HCT116 (cell line): ENCODE measurements around the gene RNU2-63P. TPM values are rescaled to one million over a fixed set of nuclear protein-coding genes. Genes with fewer than 3 reads are reported as not detected.
A peak's percentile ranks its signal among the peaks of the same experiment; 100 is the strongest.

ENCODE experiments used
- ATAC-seq: fragments of 200-7000 bp; cut with Tn5 transposase; 2 replicates; pipeline ENCODE4 v1.9.1; 2020; ENCODE audit warnings: mild to moderate bottlenecking, moderate library complexity
- BruUV-seq: library from RNA; stranded (reverse); fragments of 400-500 nt; replicated peaks from 2 replicates; lab custom pipeline; 2021; lab: Mats Ljungman, UMichigan
- CTCF ChIA-PET: fragments of 300-600 bp; sonication (Branson Sonifier 250); formaldehyde crosslinking; loops from one replicate; lab custom pipeline; 2021; ENCODE audit warnings: antibody characterized with exemption; lab: Charles Lee
- POLR2A ChIA-PET: fragments of 300-600, 350-600 bp; sonication (Branson Sonifier 250); formaldehyde crosslinking; loops from one replicate; lab custom pipeline; 2021; ENCODE audit warnings: antibody characterized with exemption; lab: Charles Lee
- RAD21 ChIA-PET, 2 experiments: fragments of 300-600 bp; sonication (Branson Sonifier 250); formaldehyde crosslinking; loops; one replicate each; lab custom pipeline; 2023; ENCODE audit warnings: low total read pairs in 2 of 2; ENCODE audit not compliant: uncharacterized antibody in 2 of 2, unreplicated experiment in 2 of 2, low non-redundant PET in 1 of 2; lab: Charles Lee
- DNase-seq: peaks from one replicate; pipeline ENCODE4 v3.0.0-alpha.2; 2010; ENCODE audit warnings: low read depth, low spot score
- H2AFZ ChIP-seq: fragments of 200-600 bp; shearing (Covaris generic), sonication (generic); 2 replicates; pipeline ENCODE4 v1.6.1; 2017; ENCODE audit warnings: low read depth, mixed run types, mixed read lengths, antibody characterized with exemption, low read length; ENCODE audit not compliant: poor library complexity, severe bottlenecking
- H3K27ac ChIP-seq: 2 replicates; pipeline ENCODE4 v1.5.1; 2012; ENCODE audit warnings: low read depth, low read length
- H3K27me3 ChIP-seq: fragments of 200-600 bp; sonication (generic); 2 replicates; pipeline ENCODE4 v1.6.1; 2016; ENCODE audit warnings: mixed run types, low read length, mixed read lengths; ENCODE audit not compliant: insufficient read depth
- H3K36me3 ChIP-seq, 2 experiments: fragments of 200-500 bp in 1 of 2; fragments of 200-600 bp in 1 of 2; sonication (Bioruptor generic) in 1 of 2; sonication (generic) in 1 of 2; 2 replicates each; pipeline versions ENCODE4 v1.5.1 to v1.6.1; 2014 to 2016; ENCODE audit warnings: low read length in 2 of 2, inconsistent platforms in 1 of 2, mixed read lengths in 1 of 2, mixed run types in 1 of 2; ENCODE audit not compliant: insufficient read depth in 2 of 2, control insufficient read depth in 1 of 2
- H3K4me1 ChIP-seq, 2 experiments: fragments of 200-600 bp in 1 of 2; sonication (generic) in 1 of 2; 2 replicates each; pipeline versions ENCODE4 v1.5.1 to v1.6.1; 2012 to 2017; ENCODE audit warnings: low read length in 2 of 2, inconsistent platforms in 1 of 2, mild to moderate bottlenecking in 1 of 2, mixed read lengths in 1 of 2, mixed run types in 1 of 2, moderate library complexity in 1 of 2; ENCODE audit not compliant: insufficient read depth in 2 of 2, control insufficient read depth in 1 of 2
- H3K4me2 ChIP-seq: fragments of 200-600 bp; sonication (generic); 2 replicates; pipeline ENCODE4 v1.6.1; 2017; ENCODE audit warnings: mixed run types, low read length, mixed read lengths
- H3K4me3 ChIP-seq, 2 experiments: fragments of 200-600 bp in 1 of 2; sonication (generic) in 1 of 2; replicated peaks in 1 of 2; 2 replicates each; pipeline ENCODE4 v1.5.1; 2011 to 2016; ENCODE audit warnings: low read length in 2 of 2, control low read depth in 1 of 2, low read depth in 1 of 2, mild to moderate bottlenecking in 1 of 2, mixed read lengths in 1 of 2, mixed run types in 1 of 2
- H3K79me2 ChIP-seq: fragments of 200-600 bp; sonication (generic); 2 replicates; pipeline ENCODE4 v1.6.1; 2017; ENCODE audit warnings: mild to moderate bottlenecking, mixed run types, low read length, moderate library complexity, mixed read lengths; ENCODE audit not compliant: insufficient read depth
- H3K9ac ChIP-seq: fragments of 200-600 bp; sonication (generic); 2 replicates; pipeline ENCODE4 v1.6.1; 2016; ENCODE audit warnings: low read length, mixed read lengths
- H3K9me2 ChIP-seq: fragments of 200-600 bp; sonication (generic), shearing (Covaris generic); 2 replicates; pipeline ENCODE4 v1.6.1; 2017; ENCODE audit warnings: mixed run types, mild to moderate bottlenecking, moderate library complexity; ENCODE audit not compliant: insufficient read depth
- H3K9me3 ChIP-seq, 2 experiments: fragments of 200-500 bp in 1 of 2; fragments of 200-600 bp in 1 of 2; sonication (Bioruptor generic) in 1 of 2; sonication (generic) in 1 of 2; 2 replicates each; pipeline ENCODE4 v1.6.1; 2014 to 2017; ENCODE audit warnings: low read length in 2 of 2, mixed read lengths in 2 of 2, inconsistent platforms in 1 of 2, low read depth in 1 of 2, mild to moderate bottlenecking in 1 of 2, mixed run types in 1 of 2, moderate library complexity in 1 of 2; ENCODE audit not compliant: control insufficient read depth in 1 of 2, insufficient read depth in 1 of 2
- H4K20me1 ChIP-seq: fragments of 200-600 bp; sonication (generic), shearing (Covaris generic); 2 replicates; pipeline ENCODE4 v1.6.1; 2017; ENCODE audit warnings: mixed run types, mild to moderate bottlenecking, moderate library complexity; ENCODE audit not compliant: insufficient read depth
- EGR1 ChIP-seq: IDR thresholded peaks from 2 replicates; pipeline ENCODE4 v1.6.1; 2012; ENCODE audit warnings: low read depth
- ELF1 ChIP-seq: IDR thresholded peaks from 2 replicates; pipeline ENCODE4 v1.6.1; 2012; ENCODE audit warnings: low read depth, borderline replicate concordance
- JUND ChIP-seq: IDR thresholded peaks from 2 replicates; pipeline ENCODE4 v1.6.1; 2012
- POLR2A ChIP-seq: IDR thresholded peaks from 2 replicates; pipeline ENCODE4 v1.7.0; 2011; ENCODE audit warnings: borderline replicate concordance; ENCODE audit not compliant: insufficient read depth, insufficient read length; ENCODE audit errors: extremely low read depth
- POLR2AphosphoS5 ChIP-seq: IDR thresholded peaks from 2 replicates; pipeline ENCODE4 v1.6.1; 2011; ENCODE audit warnings: mild to moderate bottlenecking, low read depth, low read length, moderate library complexity
- SIN3A ChIP-seq: IDR thresholded peaks from 2 replicates; pipeline ENCODE4 v1.6.1; 2012; ENCODE audit warnings: low read depth
- TCF7L2 ChIP-seq: IDR thresholded peaks from 2 replicates; pipeline ENCODE4 v1.7.0; 2011; ENCODE audit warnings: borderline replicate concordance, inconsistent platforms; ENCODE audit not compliant: insufficient read depth, insufficient read length; ENCODE audit errors: extremely low read depth
- YY1 ChIP-seq: IDR thresholded peaks from 2 replicates; pipeline ENCODE4 v1.6.1; 2011; ENCODE audit warnings: low read length, low read depth, moderate library complexity, mild to moderate bottlenecking; ENCODE audit not compliant: insufficient replicate concordance; ENCODE audit errors: extremely low read depth
- ZFX ChIP-seq: fragments of 450-650 bp; IDR thresholded peaks from 2 replicates; pipeline ENCODE4 v1.6.1; 2017
- intact Hi-C: fragments of 100-400 bp; cut with micrococcal nuclease; formaldehyde crosslinking; loops from 2 replicates; pipeline ENCODE4 v1.10.0; 2022
- total RNA-seq: library from RNA; stranded (reverse); gene quantifications from one replicate; pipeline ENCODE4 v1.2.1, GENCODE V29; 2021; ENCODE audit not compliant: unreplicated experiment
- TF ChIP-seq, protein P1 (sequence below): IDR thresholded peaks from 2 replicates; pipeline ENCODE4 v1.6.1; 2011; ENCODE audit warnings: mild to moderate bottlenecking, low read length, moderate library complexity; ENCODE audit not compliant: insufficient replicate concordance; ENCODE audit errors: extremely low read depth
- TF ChIP-seq, protein P2 (sequence below): IDR thresholded peaks from 2 replicates; pipeline ENCODE4 v1.6.1; 2012

Gene RNU2-63P
- total RNA-seq, 1 experiment from 2014 or later: 7.4 TPM

DNA sequence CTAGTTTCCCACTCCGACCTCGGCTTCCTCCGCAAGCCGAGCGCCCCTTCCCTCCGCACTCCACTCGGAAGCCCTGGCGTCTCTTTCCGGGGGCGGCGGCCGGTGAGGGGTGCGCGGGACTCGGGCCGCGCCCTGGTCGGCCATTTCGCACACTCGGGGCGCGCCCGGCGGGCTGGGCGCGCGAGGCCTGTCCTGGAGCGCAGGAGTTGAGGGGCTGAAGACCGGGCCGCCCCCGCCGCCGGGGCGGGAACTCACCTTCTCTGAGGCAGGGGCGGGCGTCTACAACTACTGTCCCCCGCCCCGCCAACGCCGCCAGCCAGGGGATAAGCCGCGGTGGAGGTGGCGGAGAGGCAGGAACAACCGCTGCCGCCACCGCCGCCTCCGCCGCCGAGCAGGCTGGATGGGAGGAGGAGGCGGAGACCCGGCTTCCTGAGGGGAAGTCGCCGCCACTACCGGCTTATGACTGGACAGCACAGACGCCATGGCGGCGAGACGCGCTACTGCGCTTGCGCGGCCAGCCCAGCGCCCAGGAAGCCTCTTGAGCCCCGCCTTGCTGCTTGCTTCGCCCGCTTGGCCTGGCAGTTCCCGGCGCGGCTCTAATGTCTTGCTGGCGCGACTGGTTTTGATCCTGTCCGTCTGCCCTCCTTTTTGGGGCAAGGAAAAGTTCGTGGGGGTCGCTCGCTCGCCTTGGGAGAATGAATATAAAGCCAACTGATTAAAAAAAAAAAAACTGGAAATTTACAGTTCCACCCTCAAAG, 39.2 kb upstream of the RNU2-63P start, which contains the start of gene KRCC1:
Gene KRCC1 (minus strand): TSS at position 413 of the 758 bp plus-strand sequence. CDS start 27,220 bp downstream, outside the sequence.
- Histone ChIP-seq H3K9ac (peak within 1 kb of the TSS; percentile 91), H2AFZ (no peak within 1 kb of the TSS), H3K27me3 (no peaks in the 10 kb centered on the region), H3K36me3 (no peaks in the 10 kb centered on the region), H3K27ac (peak within 1 kb of the TSS; percentile 92), H3K4me3 (peak within 1 kb of the TSS; percentile 82 to 91), H3K9me2 (no peaks in the 10 kb centered on the region), H3K9me3 (no peaks in the 10 kb centered on the region), H3K79me2 (peaks cover 26% of the 10 kb centered on the region), H3K4me1 (peaks cover 7 to 21% of the 10 kb centered on the region in 2 experiments; a peak in 3 of 4 replicates), H3K4me2 (peak within 1 kb of the TSS; percentile 71), H4K20me1 (no peaks in the 10 kb centered on the region)
- TF ChIP-seq, protein P1, sequence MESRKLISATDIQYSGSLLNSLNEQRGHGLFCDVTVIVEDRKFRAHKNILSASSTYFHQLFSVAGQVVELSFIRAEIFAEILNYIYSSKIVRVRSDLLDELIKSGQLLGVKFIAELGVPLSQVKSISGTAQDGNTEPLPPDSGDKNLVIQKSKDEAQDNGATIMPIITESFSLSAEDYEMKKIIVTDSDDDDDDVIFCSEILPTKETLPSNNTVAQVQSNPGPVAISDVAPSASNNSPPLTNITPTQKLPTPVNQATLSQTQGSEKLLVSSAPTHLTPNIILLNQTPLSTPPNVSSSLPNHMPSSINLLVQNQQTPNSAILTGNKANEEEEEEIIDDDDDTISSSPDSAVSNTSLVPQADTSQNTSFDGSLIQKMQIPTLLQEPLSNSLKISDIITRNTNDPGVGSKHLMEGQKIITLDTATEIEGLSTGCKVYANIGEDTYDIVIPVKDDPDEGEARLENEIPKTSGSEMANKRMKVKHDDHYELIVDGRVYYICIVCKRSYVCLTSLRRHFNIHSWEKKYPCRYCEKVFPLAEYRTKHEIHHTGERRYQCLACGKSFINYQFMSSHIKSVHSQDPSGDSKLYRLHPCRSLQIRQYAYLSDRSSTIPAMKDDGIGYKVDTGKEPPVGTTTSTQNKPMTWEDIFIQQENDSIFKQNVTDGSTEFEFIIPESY: no peak
- TF ChIP-seq ZFX: peak; percentile 93
- peak; percentile 73 for TF ChIP-seq EGR1
- peak; percentile 81 for TF ChIP-seq YY1
- TF ChIP-seq POLR2A: peak; percentile 88
- TF ChIP-seq, protein P2, sequence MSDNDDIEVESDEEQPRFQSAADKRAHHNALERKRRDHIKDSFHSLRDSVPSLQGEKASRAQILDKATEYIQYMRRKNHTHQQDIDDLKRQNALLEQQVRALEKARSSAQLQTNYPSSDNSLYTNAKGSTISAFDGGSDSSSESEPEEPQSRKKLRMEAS: peak; percentile 47
- TF ChIP-seq ELF1: peak; percentile 30; the same call in 1 of the 2 replicates
- TF ChIP-seq SIN3A: peak; percentile 70
- TF ChIP-seq POLR2AphosphoS5: peak; percentile 91
- peak; percentile 13 for TF ChIP-seq TCF7L2
- no peak for TF ChIP-seq JUND
- ChIA-PET CTCF (no interaction called here), POLR2A (interaction anchor here (1.5 kb wide), 1 partner anchor 40 kb away, joined by 11 read pairs; the partner anchor contains the start of gene RNU2-63P), RAD21 (no interaction called here)
- no TSS peak for BruUV-seq
- DNase-seq (peak; percentile 92), ATAC-seq (peak; percentile 93)
- intact Hi-C loops: no loop called here
